ENCODE results near the gene VILL.

Gene VILL

GRCh38 chr3:38054499-38055001 lies 64.0 kb downstream of the VILL start:
- no peaks in the 10 kb centered on the region for H4K20me1 ChIP-seq (ENCODE audit: insufficient read depth)
- H3K9ac ChIP-seq = no peak overlapping the region
- no peaks in the 10 kb centered on the region for H3K4me1 ChIP-seq (ENCODE audit: low read depth, poor library complexity, severe bottlenecking)
- H2AFZ ChIP-seq (ENCODE audit: low read depth) = no peak overlapping the region
- H3K27ac ChIP-seq = no peak overlapping the region
- H3K4me3 ChIP-seq (IDR thresholded peaks at IDR 0.05; ENCODE audit: insufficient read depth, low read depth, low read length) = no peak overlapping the region
- no peaks in the 10 kb centered on the region for H3K36me3 ChIP-seq (ENCODE audit: insufficient read depth)
- TF ChIP-seq CTCF (conservative IDR thresholded peaks at IDR 0.05; ENCODE audit: low read depth, low read length) = no peak
- H3K27me3 ChIP-seq (ENCODE audit: insufficient read depth, low read depth) = no peaks in the 10 kb centered on the region
- no peak overlapping the region for H3K4me2 ChIP-seq
- H3K79me2 ChIP-seq (ENCODE audit: insufficient read depth, low read depth) = no peaks in the 10 kb centered on the region
